Superior temporal gyrus (tissue), 1 donor: Measurements from ENCODE around the gene CDNF.
A peak's percentile ranks its signal among the peaks of the same experiment; 100 is the strongest.
"Not testable (repeated sequence)": the region's sequence is repeated elsewhere in the genome, so short reads cannot be mapped to it uniquely, and the experiment has no call there.

Experiments used
- DNase-seq: peaks from one replicate; pipeline ENCODE4 v3.0.0-alpha.2; 2016; ENCODE audit errors: extremely low spot score

CDNF gene

GRCh38 chr10:14839305-14839695 is 1.5 kb upstream of the CDNF start:
- DNase-seq = no peak

GRCh38 chr10:14838582-14839304 is 906 bp upstream of the CDNF start:
- no peak for DNase-seq

GRCh38 chr10:14837003-14837756 is 657 bp downstream of the CDNF start:
- DNase-seq = peak; percentile 69

GRCh38 chr10:14836208-14836607 is 1.6 kb downstream of the CDNF start:
- DNase-seq = no peak

- no peak for DNase-seq
Measured at GRCh38 chr10:14833106-14833505, 4.7 kb downstream of the CDNF start.

- DNase-seq = no peak
Measured at GRCh38 chr10:14826076-14826829, 11.6 kb downstream of the CDNF start.

GRCh38 chr10:14823966-14824365 is 13.9 kb downstream of the CDNF start:
- DNase-seq = no peak

GRCh38 chr10:14822879-14823755 is 14.7 kb downstream of the CDNF start:
- peak; percentile 83 for DNase-seq

- no peak for DNase-seq
Measured at GRCh38 chr10:14821635-14822375, 16.0 kb downstream of the CDNF start.

- no peak for DNase-seq
Measured at GRCh38 chr10:14820775-14821154, 17.1 kb downstream of the CDNF start.

- no peak for DNase-seq
Measured at GRCh38 chr10:14820010-14820774, 17.6 kb downstream of the CDNF start.

GRCh38 chr10:14816717-14817116 is 21.1 kb downstream of the CDNF start:
- not testable (repeated sequence) for DNase-seq

GRCh38 chr10:14815681-14816080 is 22.2 kb downstream of the CDNF start:
- DNase-seq = no peak

- DNase-seq = no peak
Measured at GRCh38 chr10:14812271-14812670, 25.6 kb downstream of the CDNF start.

- no peak for DNase-seq
Measured at GRCh38 chr10:14810969-14811953, 26.6 kb downstream of the CDNF start.

GRCh38 chr10:14806318-14806717 is 31.5 kb downstream of the CDNF start:
- no peak for DNase-seq

- DNase-seq = no peak
Measured at GRCh38 chr10:14803827-14804226, 34.0 kb downstream of the CDNF start.

- no peak for DNase-seq
Measured at GRCh38 chr10:14801723-14802122, 36.1 kb downstream of the CDNF start.

GRCh38 chr10:14800397-14800796 is 37.4 kb downstream of the CDNF start:
- DNase-seq = no peak
